Osteocyte (in vitro differentiated cells): ENCODE results near the gene DNAH14. TPM values are rescaled to one million over a fixed set of nuclear protein-coding genes. Genes with fewer than 3 reads are reported as not detected.
"Not testable (repeated sequence)": the region's sequence is repeated elsewhere in the genome, so short reads cannot be mapped to it uniquely, and the experiment has no call there.

Experiments used
- DNase-seq: peaks from one replicate; pipeline ENCODE4 v3.0.0; 2021; ENCODE audit warnings: mixed read lengths; ENCODE audit not compliant: unreplicated experiment; ENCODE audit errors: extremely low spot score
- H3K27ac Mint-ChIP-seq: one replicate; pipeline ENCODE4 v1.8.0; 2021; ENCODE audit warnings: mild to moderate bottlenecking, mixed read lengths; ENCODE audit not compliant: unreplicated experiment
- H3K27me3 Mint-ChIP-seq: one replicate; pipeline ENCODE4 v1.8.0; 2021; ENCODE audit warnings: mixed read lengths; ENCODE audit not compliant: unreplicated experiment
- H3K36me3 Mint-ChIP-seq: one replicate; pipeline ENCODE4 v1.8.0; 2021; ENCODE audit warnings: mixed read lengths; ENCODE audit not compliant: unreplicated experiment
- H3K4me1 Mint-ChIP-seq: one replicate; pipeline ENCODE4 v1.8.0; 2021; ENCODE audit warnings: mixed read lengths; ENCODE audit not compliant: unreplicated experiment
- H3K4me3 Mint-ChIP-seq: one replicate; pipeline ENCODE4 v1.8.0; 2021; ENCODE audit warnings: mild to moderate bottlenecking, moderate library complexity, mixed read lengths; ENCODE audit not compliant: unreplicated experiment
- H3K9me3 Mint-ChIP-seq: one replicate; pipeline ENCODE4 v1.8.0; 2021; ENCODE audit warnings: mixed read lengths; ENCODE audit not compliant: unreplicated experiment
- CTCF ChIP-seq: fragments of 200-600 bp; sonication (generic); IDR thresholded peaks from 2 replicates; pipeline ENCODE4 v1.5.0; 2021; ENCODE audit warnings: antibody characterized with exemption, mild to moderate bottlenecking, moderate library complexity
- total RNA-seq: library from RNA; stranded (reverse); gene quantifications from 2 replicates; pipeline ENCODE4 v1.2.1, GENCODE V29; 2021

DNAH14 gene
- total RNA-seq, 1 donor from 2014 or later = 14.3 TPM

GRCh38 chr1:224988042-224988441, 58.6 kb downstream of the DNAH14 start:
- DNase-seq = no peak
- Mint-ChIP-seq H3K36me3 (no peaks in the 10 kb centered on the region), H3K9me3 (peaks cover 36% of the 10 kb centered on the region), H3K27ac (no peak overlapping the region), H3K4me1 (no peaks in the 10 kb centered on the region), H3K27me3 (no peaks in the 10 kb centered on the region), H3K4me3 (no peak overlapping the region)
- no peak for TF ChIP-seq CTCF

GRCh38 chr1:224989615-224990014, 60.1 kb downstream of the DNAH14 start:
- Mint-ChIP-seq H3K4me1 (no peaks in the 10 kb centered on the region), H3K36me3 (peaks cover under 1% of the 10 kb centered on the region), H3K4me3 (no peak overlapping the region), H3K27me3 (no peaks in the 10 kb centered on the region), H3K9me3 (peaks cover 26% of the 10 kb centered on the region), H3K27ac (no peak overlapping the region)
- no peak for DNase-seq
- TF ChIP-seq CTCF = no peak

GRCh38 chr1:224991550-224991949, 62.1 kb downstream of the DNAH14 start:
- not testable (repeated sequence) for H3K4me3 Mint-ChIP-seq, H3K27ac Mint-ChIP-seq, H3K27me3 Mint-ChIP-seq, DNase-seq, H3K4me1 Mint-ChIP-seq, H3K36me3 Mint-ChIP-seq
- H3K9me3 Mint-ChIP-seq = peaks cover 19% of the 10 kb centered on the region

- Mint-ChIP-seq H3K4me1 (peaks cover 3% of the 10 kb centered on the region), H3K9me3 (peaks cover 23% of the 10 kb centered on the region), H3K4me3 (no peak overlapping the region), H3K27ac (no peak overlapping the region), H3K27me3 (no peaks in the 10 kb centered on the region), H3K36me3 (peaks cover 3% of the 10 kb centered on the region)
- no peak for TF ChIP-seq CTCF
- DNase-seq = no peak
Observed at GRCh38 chr1:224995602-224996001, 66.1 kb downstream of the DNAH14 start.

- H3K4me1 Mint-ChIP-seq = peaks cover 3% of the 10 kb centered on the region
- no peak for DNase-seq
- H3K36me3 Mint-ChIP-seq = peaks cover 4% of the 10 kb centered on the region
Observed at GRCh38 chr1:224996266-224996665, 66.8 kb downstream of the DNAH14 start.

More at GRCh38 chr1:224996266-224996665, 66.8 kb downstream of the DNAH14 start:
- Mint-ChIP-seq H3K9me3 (peaks cover 25% of the 10 kb centered on the region), H3K27me3 (no peaks in the 10 kb centered on the region), H3K4me3 (no peak overlapping the region), H3K27ac (no peak overlapping the region)
- no peak for TF ChIP-seq CTCF
